WTC11 (cell line): Measurements from ENCODE around the gene GPC6. TPM values are rescaled to one million over a fixed set of nuclear protein-coding genes. Genes with fewer than 3 reads are reported as not detected.

ENCODE experiments used
- ATAC-seq: fragments of 200-7000 bp; cut with Tn5 transposase; 2 replicates; pipeline ENCODE4 v1.10.0; 2021; ENCODE audit warnings: mild to moderate bottlenecking, moderate library complexity
- CTCF ChIA-PET: fragments of 300-600 bp; sonication (Branson Sonifier 250); formaldehyde crosslinking; loops from one replicate; lab custom pipeline; 2021; ENCODE audit warnings: antibody characterized with exemption; lab: Charles Lee
- POLR2A ChIA-PET: fragments of 350-600 bp; sonication (Branson Sonifier 250); formaldehyde crosslinking; loops from one replicate; lab custom pipeline; 2021; ENCODE audit warnings: antibody characterized with exemption; lab: Charles Lee
- DNase-seq: peaks from one replicate; pipeline ENCODE4 v3.0.0; 2021; ENCODE audit warnings: low spot score
- H3K27ac Mint-ChIP-seq: 2 replicates; pipeline ENCODE4 v1.8.0; 2021; ENCODE audit warnings: mixed read lengths
- H3K27me3 Mint-ChIP-seq: 2 replicates; pipeline ENCODE4 v1.8.0; 2021; ENCODE audit warnings: low read depth, mild to moderate bottlenecking, moderate library complexity, mixed read lengths
- H3K36me3 Mint-ChIP-seq: 2 replicates; pipeline ENCODE4 v1.8.0; 2021; ENCODE audit warnings: mixed read lengths
- H3K4me1 Mint-ChIP-seq: 2 replicates; pipeline ENCODE4 v1.8.0; 2022; ENCODE audit warnings: mixed read lengths
- H3K4me3 Mint-ChIP-seq: 2 replicates; pipeline ENCODE4 v1.8.0; 2021; ENCODE audit warnings: mild to moderate bottlenecking, moderate library complexity, mixed read lengths
- H3K9me3 Mint-ChIP-seq: 2 replicates; pipeline ENCODE4 v1.8.0; 2021; ENCODE audit warnings: mixed read lengths
- CBFB ChIP-seq: sonication (generic); formaldehyde crosslinking; IDR thresholded peaks from 2 replicates; pipeline ENCODE4 v1.8.1; 2022; ENCODE audit warnings: mild to moderate bottlenecking, low read depth, missing genetic modification reagents
- CREB1 ChIP-seq: sonication (generic); formaldehyde crosslinking; IDR thresholded peaks from 2 replicates; pipeline ENCODE4 v1.8.0; 2023; ENCODE audit warnings: mild to moderate bottlenecking, missing genetic modification reagents
- FOXK1 ChIP-seq: sonication (generic); formaldehyde crosslinking; IDR thresholded peaks from 2 replicates; pipeline ENCODE4 v1.8.0; 2022; ENCODE audit warnings: mild to moderate bottlenecking, moderate library complexity, missing genetic modification reagents
- GABPB1 ChIP-seq: sonication (generic); formaldehyde crosslinking; IDR thresholded peaks from 2 replicates; pipeline ENCODE4 v1.8.1; 2023; ENCODE audit warnings: mild to moderate bottlenecking, missing genetic modification reagents
- IRF2 ChIP-seq: sonication (generic); formaldehyde crosslinking; IDR thresholded peaks from 2 replicates; pipeline ENCODE4 v1.8.0; 2022; ENCODE audit warnings: low read depth, missing genetic modification reagents, borderline replicate concordance
- JUN ChIP-seq: sonication (generic); formaldehyde crosslinking; IDR thresholded peaks from 2 replicates; pipeline ENCODE4 v1.8.0; 2023; ENCODE audit warnings: mild to moderate bottlenecking, missing genetic modification reagents
- NFATC4 ChIP-seq: fragments of 250-450 bp; sonication (Bioruptor Pico); IDR thresholded peaks from 2 replicates; pipeline ENCODE4 v1.9.0; 2021; ENCODE audit warnings: mild to moderate bottlenecking
- NFYB ChIP-seq: sonication (generic); formaldehyde crosslinking; conservative IDR thresholded peaks from 2 replicates; pipeline ENCODE4 v1.8.0; 2022; ENCODE audit warnings: low read depth, missing genetic modification reagents
- NR1H2 ChIP-seq: sonication (generic); formaldehyde crosslinking; IDR thresholded peaks from 2 replicates; pipeline ENCODE4 v1.9.0; 2021; ENCODE audit warnings: mild to moderate bottlenecking, moderate library complexity, missing genetic modification reagents
- NR2C2 ChIP-seq: sonication (generic); formaldehyde crosslinking; IDR thresholded peaks from 2 replicates; pipeline ENCODE4 v1.8.0; 2022; ENCODE audit warnings: mild to moderate bottlenecking, missing genetic modification reagents
- OVOL2 ChIP-seq: fragments of 250-450 bp; sonication (Bioruptor Pico); IDR thresholded peaks from 2 replicates; pipeline ENCODE4 v1.9.0; 2021; ENCODE audit warnings: mild to moderate bottlenecking, borderline replicate concordance
- PRRX2 ChIP-seq: fragments of 250-450 bp; sonication (Bioruptor Pico); IDR thresholded peaks from 2 replicates; pipeline ENCODE4 v1.8.0; 2021; ENCODE audit warnings: mild to moderate bottlenecking
- ZNF121 ChIP-seq: sonication (generic); formaldehyde crosslinking; IDR thresholded peaks from 2 replicates; pipeline ENCODE4 v1.8.0; 2023; ENCODE audit warnings: missing genetic modification reagents
- ZNF138 ChIP-seq: sonication (generic); formaldehyde crosslinking; conservative IDR thresholded peaks from 2 replicates; pipeline ENCODE4 v1.8.1; 2022; ENCODE audit warnings: mild to moderate bottlenecking, moderate library complexity, missing genetic modification reagents
- ZNF671 ChIP-seq: fragments of 250-450 bp; sonication (Bioruptor Pico); IDR thresholded peaks from 2 replicates; pipeline ENCODE4 v1.8.0; 2021; ENCODE audit warnings: mild to moderate bottlenecking
- total RNA-seq: library from RNA; stranded (reverse); gene quantifications from 3 replicates; pipeline ENCODE4 v1.2.3, GENCODE V29; 2021
- TF ChIP-seq, protein P1 (sequence below): fragments of 250-450 bp; sonication (Bioruptor Pico); IDR thresholded peaks from 2 replicates; pipeline ENCODE4 v1.9.0; 2021; ENCODE audit warnings: moderate library complexity, mild to moderate bottlenecking, inconsistent platforms, borderline replicate concordance
- TF ChIP-seq, protein P2 (sequence below): fragments of 250-450 bp; sonication (Bioruptor Pico); IDR thresholded peaks from 2 replicates; pipeline ENCODE4 v1.9.0; 2021; ENCODE audit warnings: mild to moderate bottlenecking
- TF ChIP-seq, protein P3 (sequence below): fragments of 200-600 bp; IDR thresholded peaks from 2 replicates; pipeline ENCODE4 v1.8.0; 2022; ENCODE audit warnings: antibody characterized with exemption
- TF ChIP-seq, protein P4 (sequence below): sonication (generic); formaldehyde crosslinking; IDR thresholded peaks from 2 replicates; pipeline ENCODE4 v1.8.1; 2023; ENCODE audit warnings: mild to moderate bottlenecking, missing genetic modification reagents, moderate library complexity
- TF ChIP-seq, protein P5 (sequence below): sonication (generic); formaldehyde crosslinking; IDR thresholded peaks from 2 replicates; pipeline ENCODE4 v1.8.1; 2022; ENCODE audit warnings: mild to moderate bottlenecking, moderate library complexity, missing genetic modification reagents

GPC6 gene
- total RNA-seq, 1 experiment from 2014 or later = 19.5 TPM

DNA sequence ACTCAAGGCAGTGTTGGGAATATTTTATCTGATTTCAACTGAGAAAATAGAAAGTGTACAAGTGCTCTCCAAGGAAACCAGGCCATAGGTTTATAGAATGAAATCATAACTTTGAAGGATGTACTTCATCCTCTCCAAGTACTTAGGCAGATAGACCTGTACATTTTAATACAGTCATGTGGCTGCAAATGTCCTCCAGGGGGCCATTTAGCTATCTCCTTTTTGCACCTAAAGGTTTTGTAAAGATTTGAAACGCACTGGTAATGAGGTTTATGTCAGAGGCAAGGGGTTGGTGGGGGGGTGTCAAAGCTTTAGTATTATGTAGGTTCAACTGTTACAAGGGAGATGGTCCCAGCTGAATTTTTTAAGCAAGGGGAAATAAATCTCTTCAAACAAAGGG is 888.4 kb downstream of the GPC6 start (continued):
- TF ChIP-seq, protein P1, sequence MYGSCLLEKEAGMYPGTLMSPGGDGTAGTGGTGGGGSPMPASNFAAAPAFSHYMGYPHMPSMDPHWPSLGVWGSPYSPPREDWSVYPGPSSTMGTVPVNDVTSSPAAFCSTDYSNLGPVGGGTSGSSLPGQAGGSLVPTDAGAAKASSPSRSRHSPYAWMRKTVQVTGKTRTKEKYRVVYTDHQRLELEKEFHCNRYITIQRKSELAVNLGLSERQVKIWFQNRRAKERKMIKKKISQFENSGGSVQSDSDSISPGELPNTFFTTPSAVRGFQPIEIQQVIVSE (CRISPR knock-in tag) = no peak

DNA sequence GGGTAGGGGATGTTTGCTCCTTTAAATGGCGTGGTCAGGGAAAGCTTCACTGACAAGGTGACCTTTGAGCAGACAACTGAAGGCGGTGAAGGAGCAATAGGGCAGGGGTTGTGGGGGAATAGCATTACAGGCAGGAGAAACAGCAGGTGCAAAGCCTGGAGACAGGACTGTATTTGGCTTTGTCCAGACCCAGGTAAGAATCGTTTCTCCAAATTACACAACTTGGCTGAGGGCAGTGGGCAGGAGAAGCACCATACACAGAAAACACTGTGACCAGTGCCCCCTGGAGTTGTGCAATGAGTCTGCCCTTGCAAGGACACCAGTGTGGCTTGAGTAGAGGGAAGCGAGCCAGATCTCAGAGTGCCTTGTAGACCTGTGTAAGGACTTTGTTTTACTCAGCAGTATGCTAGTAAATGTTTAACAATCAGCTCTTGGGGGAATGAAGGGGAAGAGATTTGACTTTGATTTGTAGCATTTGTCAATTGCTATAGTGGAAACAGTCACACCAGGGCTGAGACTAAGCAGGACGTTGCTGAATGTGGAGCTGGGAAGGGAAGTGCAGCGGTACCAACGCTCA is 892.8 kb downstream of the GPC6 start:
- Mint-ChIP-seq H3K9me3 (no peaks in the 10 kb centered on the region), H3K36me3 (no peaks in the 10 kb centered on the region), H3K27ac (no peak overlapping the region), H3K27me3 (no peaks in the 10 kb centered on the region; the same call in 1 of the 2 replicates), H3K4me1 (peaks cover 33% of the 10 kb centered on the region), H3K4me3 (no peak overlapping the region)
- TF ChIP-seq GABPB1 (peak; percentile 20; the same call in 1 of the 2 replicates), JUN (CRISPR knock-in tag) (no peak)
- POLR2A ChIA-PET = no interaction called here
- peak; percentile 46 for ATAC-seq
- DNase-seq = no peak
- CTCF ChIA-PET = no interaction called here

DNA sequence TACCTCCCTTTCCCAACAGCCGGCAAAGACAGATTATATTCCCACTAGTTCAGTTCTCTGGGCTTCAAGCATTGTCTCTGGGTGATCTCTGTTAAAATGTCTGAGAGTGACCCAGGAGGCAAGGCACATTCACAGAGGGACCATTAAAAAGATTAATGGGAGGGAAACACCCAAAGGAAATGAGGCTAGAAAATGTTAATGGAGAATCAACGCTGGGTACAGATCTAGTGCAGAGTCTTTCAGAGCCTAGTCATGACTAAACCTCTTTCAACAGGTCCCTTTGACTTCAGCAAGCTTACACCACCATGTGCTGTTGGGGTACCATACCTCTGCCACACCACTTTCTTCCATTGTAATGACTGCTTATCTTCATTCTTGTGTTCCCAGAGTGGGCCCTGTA is 894.3 kb downstream of the GPC6 start:
- TF ChIP-seq, protein P2, sequence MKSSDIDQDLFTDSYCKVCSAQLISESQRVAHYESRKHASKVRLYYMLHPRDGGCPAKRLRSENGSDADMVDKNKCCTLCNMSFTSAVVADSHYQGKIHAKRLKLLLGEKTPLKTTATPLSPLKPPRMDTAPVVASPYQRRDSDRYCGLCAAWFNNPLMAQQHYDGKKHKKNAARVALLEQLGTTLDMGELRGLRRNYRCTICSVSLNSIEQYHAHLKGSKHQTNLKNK = no peak
- TF ChIP-seq CBFB (CRISPR knock-in tag) (no peak), NFATC4 (CRISPR knock-in tag) (no peak), NR2C2 (CRISPR knock-in tag) (no peak), NR1H2 (CRISPR knock-in tag) (no peak), PRRX2 (CRISPR knock-in tag) (no peak), CREB1 (CRISPR knock-in tag) (no peak), ZNF138 (CRISPR knock-in tag) (no peak), IRF2 (CRISPR knock-in tag) (no peak), OVOL2 (no peak), NFYB (CRISPR knock-in tag) (no peak), ZNF671 (CRISPR knock-in tag) (no peak), ZNF121 (CRISPR knock-in tag) (no peak), FOXK1 (CRISPR knock-in tag) (no peak)
- TF ChIP-seq, protein P3, sequence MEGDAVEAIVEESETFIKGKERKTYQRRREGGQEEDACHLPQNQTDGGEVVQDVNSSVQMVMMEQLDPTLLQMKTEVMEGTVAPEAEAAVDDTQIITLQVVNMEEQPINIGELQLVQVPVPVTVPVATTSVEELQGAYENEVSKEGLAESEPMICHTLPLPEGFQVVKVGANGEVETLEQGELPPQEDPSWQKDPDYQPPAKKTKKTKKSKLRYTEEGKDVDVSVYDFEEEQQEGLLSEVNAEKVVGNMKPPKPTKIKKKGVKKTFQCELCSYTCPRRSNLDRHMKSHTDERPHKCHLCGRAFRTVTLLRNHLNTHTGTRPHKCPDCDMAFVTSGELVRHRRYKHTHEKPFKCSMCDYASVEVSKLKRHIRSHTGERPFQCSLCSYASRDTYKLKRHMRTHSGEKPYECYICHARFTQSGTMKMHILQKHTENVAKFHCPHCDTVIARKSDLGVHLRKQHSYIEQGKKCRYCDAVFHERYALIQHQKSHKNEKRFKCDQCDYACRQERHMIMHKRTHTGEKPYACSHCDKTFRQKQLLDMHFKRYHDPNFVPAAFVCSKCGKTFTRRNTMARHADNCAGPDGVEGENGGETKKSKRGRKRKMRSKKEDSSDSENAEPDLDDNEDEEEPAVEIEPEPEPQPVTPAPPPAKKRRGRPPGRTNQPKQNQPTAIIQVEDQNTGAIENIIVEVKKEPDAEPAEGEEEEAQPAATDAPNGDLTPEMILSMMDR = no peak
- TF ChIP-seq, protein P4, sequence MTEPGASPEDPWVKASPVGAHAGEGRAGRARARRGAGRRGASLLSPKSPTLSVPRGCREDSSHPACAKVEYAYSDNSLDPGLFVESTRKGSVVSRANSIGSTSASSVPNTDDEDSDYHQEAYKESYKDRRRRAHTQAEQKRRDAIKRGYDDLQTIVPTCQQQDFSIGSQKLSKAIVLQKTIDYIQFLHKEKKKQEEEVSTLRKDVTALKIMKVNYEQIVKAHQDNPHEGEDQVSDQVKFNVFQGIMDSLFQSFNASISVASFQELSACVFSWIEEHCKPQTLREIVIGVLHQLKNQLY = no peak
- TF ChIP-seq, protein P5, sequence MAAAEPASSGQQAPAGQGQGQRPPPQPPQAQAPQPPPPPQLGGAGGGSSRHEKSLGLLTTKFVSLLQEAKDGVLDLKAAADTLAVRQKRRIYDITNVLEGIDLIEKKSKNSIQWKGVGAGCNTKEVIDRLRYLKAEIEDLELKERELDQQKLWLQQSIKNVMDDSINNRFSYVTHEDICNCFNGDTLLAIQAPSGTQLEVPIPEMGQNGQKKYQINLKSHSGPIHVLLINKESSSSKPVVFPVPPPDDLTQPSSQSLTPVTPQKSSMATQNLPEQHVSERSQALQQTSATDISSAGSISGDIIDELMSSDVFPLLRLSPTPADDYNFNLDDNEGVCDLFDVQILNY (CRISPR knock-in tag) = no peak
- Mint-ChIP-seq H3K27me3 (no peaks in the 10 kb centered on the region; the same call in 1 of the 2 replicates), H3K27ac (no peak overlapping the region), H3K9me3 (no peaks in the 10 kb centered on the region), H3K4me3 (no peak overlapping the region), H3K36me3 (no peaks in the 10 kb centered on the region), H3K4me1 (peaks cover 29% of the 10 kb centered on the region)
- DNase-seq (no peak), ATAC-seq (peak; percentile 67)
- ChIA-PET CTCF (no interaction called here), POLR2A (no interaction called here)
